Tongue (tissue), 2 donors: ENCODE results near the gene ENOX1. TPM values are rescaled to one million over a fixed set of nuclear protein-coding genes. Genes with fewer than 3 reads are reported as not detected.

Experiments
- DNase-seq: peaks from one replicate; pipeline ENCODE4 v3.0.0-alpha.2; 2015
- total RNA-seq: library from RNA; depleted of rRNA; stranded (reverse); fragments of >200 nt; gene quantifications from one replicate; pipeline ENCODE4 v1.2.3, GENCODE V29; 2014

ENOX1 gene
- total RNA-seq, 1 donor from 2014 or later, result 11.8 TPM

- DNase-seq, result no peak
These were observed 500.0 kb downstream of the ENOX1 start for GRCh38 chr13:43286751-43287150.

- peak; percentile 81 for DNase-seq
These were observed 500.7 kb downstream of the ENOX1 start for GRCh38 chr13:43285933-43286597.

- DNase-seq, result no peak
These were observed 502.6 kb downstream of the ENOX1 start for GRCh38 chr13:43284162-43284561.

- DNase-seq, result no peak
These were observed 507.1 kb downstream of the ENOX1 start for GRCh38 chr13:43279696-43280095.

- no peak for DNase-seq
These were observed 508.6 kb downstream of the ENOX1 start for GRCh38 chr13:43278127-43278526.

- DNase-seq, result no peak
These were observed 509.6 kb downstream of the ENOX1 start for GRCh38 chr13:43277142-43277541.

- DNase-seq, result peak; percentile 45
These were observed 511.9 kb downstream of the ENOX1 start for GRCh38 chr13:43274881-43275280.

- DNase-seq, result no peak
These were observed 513.4 kb downstream of the ENOX1 start for GRCh38 chr13:43273362-43273761.

- no peak for DNase-seq
These were observed 513.9 kb downstream of the ENOX1 start for GRCh38 chr13:43272851-43273250.

GRCh38 chr13:43271152-43271551 is 515.6 kb downstream of the ENOX1 start:
- no peak for DNase-seq

GRCh38 chr13:43270130-43270830 is 516.5 kb downstream of the ENOX1 start:
- peak; percentile 37 for DNase-seq

GRCh38 chr13:43269037-43269481 is 517.7 kb downstream of the ENOX1 start:
- peak; percentile 74 for DNase-seq

- DNase-seq, result peak; percentile 58
These were observed 518.1 kb downstream of the ENOX1 start for GRCh38 chr13:43268632-43269031.

- DNase-seq, result no peak
These were observed 518.9 kb downstream of the ENOX1 start for GRCh38 chr13:43267916-43268315.

GRCh38 chr13:43266936-43267615 is 519.7 kb downstream of the ENOX1 start:
- DNase-seq, result peak; percentile 45

GRCh38 chr13:43265028-43265427 is 521.7 kb downstream of the ENOX1 start:
- no peak for DNase-seq

- DNase-seq, result no peak
These were observed 522.3 kb downstream of the ENOX1 start for GRCh38 chr13:43264458-43264857.

GRCh38 chr13:43263047-43263446 is 523.7 kb downstream of the ENOX1 start:
- no peak for DNase-seq

GRCh38 chr13:43260999-43261398 is 525.8 kb downstream of the ENOX1 start:
- DNase-seq, result no peak

GRCh38 chr13:43258771-43259170 is 528.0 kb downstream of the ENOX1 start:
- DNase-seq, result no peak

- no peak for DNase-seq
These were observed 529.0 kb downstream of the ENOX1 start for GRCh38 chr13:43257765-43258164.

- DNase-seq, result no peak
These were observed 534.8 kb downstream of the ENOX1 start for GRCh38 chr13:43251961-43252360.

GRCh38 chr13:43246382-43246781 is 540.4 kb downstream of the ENOX1 start:
- no peak for DNase-seq
